Tibial nerve (tissue), 4 donors: Measurements from ENCODE around the gene FAM240B.

Experiments used
- EP300 ChIP-seq, 2 donors: sonication (generic); formaldehyde crosslinking; IDR thresholded peaks; one replicate each; pipeline ENCODE4 v1.6.1; 2017; ENCODE audit warnings: antibody characterized with exemption in 2 of 2, mild to moderate bottlenecking in 1 of 2
- TF ChIP-seq, protein P1 (sequence below), 5 experiments: fragments of 200-600 bp in 3 of 5; fragments of 450-650 bp in 2 of 5; sonication (generic) in 3 of 5; IDR thresholded peaks; one replicate each; pipeline ENCODE4 v1.5.1; 2016 to 2019; ENCODE audit warnings: antibody characterized with exemption in 5 of 5, mild to moderate bottlenecking in 3 of 5, moderate library complexity in 2 of 5

DNA sequence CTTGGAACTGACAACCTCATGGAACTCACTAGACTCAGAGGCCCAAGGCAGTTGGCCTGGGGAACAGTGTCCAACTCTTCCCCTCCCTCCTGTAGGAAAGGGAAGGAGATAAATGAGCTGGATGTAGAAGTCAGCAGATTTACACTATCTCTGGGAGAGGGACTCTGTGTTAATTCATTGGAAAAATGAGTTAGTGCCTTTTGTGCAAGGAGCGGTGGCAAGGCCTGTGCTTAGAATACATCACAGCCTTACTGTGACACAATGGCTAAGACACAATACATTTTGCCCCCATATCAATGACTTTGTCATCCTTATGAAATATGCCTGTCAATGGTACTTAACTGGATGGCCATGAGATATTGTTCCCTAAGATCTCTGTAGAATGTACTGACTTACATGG lies 28.0 kb upstream of the FAM240B start:
- TF ChIP-seq, protein P1, sequence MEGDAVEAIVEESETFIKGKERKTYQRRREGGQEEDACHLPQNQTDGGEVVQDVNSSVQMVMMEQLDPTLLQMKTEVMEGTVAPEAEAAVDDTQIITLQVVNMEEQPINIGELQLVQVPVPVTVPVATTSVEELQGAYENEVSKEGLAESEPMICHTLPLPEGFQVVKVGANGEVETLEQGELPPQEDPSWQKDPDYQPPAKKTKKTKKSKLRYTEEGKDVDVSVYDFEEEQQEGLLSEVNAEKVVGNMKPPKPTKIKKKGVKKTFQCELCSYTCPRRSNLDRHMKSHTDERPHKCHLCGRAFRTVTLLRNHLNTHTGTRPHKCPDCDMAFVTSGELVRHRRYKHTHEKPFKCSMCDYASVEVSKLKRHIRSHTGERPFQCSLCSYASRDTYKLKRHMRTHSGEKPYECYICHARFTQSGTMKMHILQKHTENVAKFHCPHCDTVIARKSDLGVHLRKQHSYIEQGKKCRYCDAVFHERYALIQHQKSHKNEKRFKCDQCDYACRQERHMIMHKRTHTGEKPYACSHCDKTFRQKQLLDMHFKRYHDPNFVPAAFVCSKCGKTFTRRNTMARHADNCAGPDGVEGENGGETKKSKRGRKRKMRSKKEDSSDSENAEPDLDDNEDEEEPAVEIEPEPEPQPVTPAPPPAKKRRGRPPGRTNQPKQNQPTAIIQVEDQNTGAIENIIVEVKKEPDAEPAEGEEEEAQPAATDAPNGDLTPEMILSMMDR (IDR thresholded peaks at IDR 0.05), result no peak
- no peak for TF ChIP-seq EP300 (IDR thresholded peaks at IDR 0.05)
